Measurements from ENCODE around the gene POLR3GL.

DNA sequence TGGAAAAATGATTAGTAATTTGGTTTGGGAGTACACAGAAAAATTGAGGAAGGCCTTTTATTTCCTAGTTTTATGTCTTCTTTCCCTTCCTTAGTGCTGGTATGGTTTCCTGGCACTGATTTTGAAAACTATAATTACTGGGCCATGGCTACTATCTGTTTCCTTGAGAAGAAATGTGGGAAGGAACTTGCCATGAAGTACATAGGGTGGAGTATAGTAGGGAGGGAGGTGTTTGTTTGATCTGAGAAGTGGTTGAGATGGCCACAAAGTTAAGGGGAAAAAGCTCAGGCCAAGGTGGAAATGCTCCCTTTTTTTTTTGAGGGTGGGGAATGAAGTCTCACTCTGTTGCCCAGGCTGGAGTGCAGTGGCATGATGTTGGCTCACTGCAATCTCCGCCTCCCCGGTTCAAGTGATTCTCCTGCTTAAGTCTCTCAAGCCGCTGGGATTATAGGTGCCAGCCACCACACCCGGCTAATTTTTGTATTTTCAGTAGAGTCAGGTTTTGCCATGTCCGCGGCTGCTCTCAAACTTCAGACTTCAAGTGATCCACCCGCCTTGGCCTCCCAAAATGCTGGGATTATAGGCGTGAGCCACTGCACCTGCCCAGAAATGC lies 45.7 kb downstream of the POLR3GL start:
- TF ChIP-seq, protein P1, sequence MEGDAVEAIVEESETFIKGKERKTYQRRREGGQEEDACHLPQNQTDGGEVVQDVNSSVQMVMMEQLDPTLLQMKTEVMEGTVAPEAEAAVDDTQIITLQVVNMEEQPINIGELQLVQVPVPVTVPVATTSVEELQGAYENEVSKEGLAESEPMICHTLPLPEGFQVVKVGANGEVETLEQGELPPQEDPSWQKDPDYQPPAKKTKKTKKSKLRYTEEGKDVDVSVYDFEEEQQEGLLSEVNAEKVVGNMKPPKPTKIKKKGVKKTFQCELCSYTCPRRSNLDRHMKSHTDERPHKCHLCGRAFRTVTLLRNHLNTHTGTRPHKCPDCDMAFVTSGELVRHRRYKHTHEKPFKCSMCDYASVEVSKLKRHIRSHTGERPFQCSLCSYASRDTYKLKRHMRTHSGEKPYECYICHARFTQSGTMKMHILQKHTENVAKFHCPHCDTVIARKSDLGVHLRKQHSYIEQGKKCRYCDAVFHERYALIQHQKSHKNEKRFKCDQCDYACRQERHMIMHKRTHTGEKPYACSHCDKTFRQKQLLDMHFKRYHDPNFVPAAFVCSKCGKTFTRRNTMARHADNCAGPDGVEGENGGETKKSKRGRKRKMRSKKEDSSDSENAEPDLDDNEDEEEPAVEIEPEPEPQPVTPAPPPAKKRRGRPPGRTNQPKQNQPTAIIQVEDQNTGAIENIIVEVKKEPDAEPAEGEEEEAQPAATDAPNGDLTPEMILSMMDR (conservative IDR thresholded peaks at IDR 0.05; ENCODE audit: low read length), result no peak
- no peak for TF ChIP-seq EZH2phosphoT487 (IDR thresholded peaks at IDR 0.05; ENCODE audit: borderline replicate concordance, low read depth, low read length)
